HepG2 (cell line): ENCODE data around the gene SPI1. TPM values are rescaled to one million over a fixed set of nuclear protein-coding genes. Genes with fewer than 3 reads are reported as not detected.

Experiments used
- ATAC-seq: fragments of 200-7000 bp; cut with Tn5 transposase; 3 replicates; pipeline ENCODE4 v1.9.1; 2020; ENCODE audit warnings: mild to moderate bottlenecking, moderate library complexity
- BruUV-seq: library from RNA; stranded (reverse); fragments of 400-500 nt; replicated peaks from 2 replicates; lab custom pipeline; 2021; lab: Mats Ljungman, UMichigan
- CTCF ChIA-PET: fragments of 300-600 bp; formaldehyde crosslinking; extraction: SDS; loops from one replicate; lab custom pipeline; 2021; ENCODE audit warnings: low total read pairs, inconsistent platforms, low intra/inter-chr PET ratio; lab: Yijun Ruan, JAX
- POLR2A ChIA-PET: fragments of 350-600 bp; sonication (Branson Sonifier 250); formaldehyde crosslinking; loops from one replicate; lab custom pipeline; 2020; ENCODE audit warnings: antibody characterized with exemption, inconsistent platforms; lab: Yijun Ruan, JAX
- DNase-seq: peaks from one replicate; pipeline ENCODE4 v3.0.0-alpha.2; 2015; ENCODE audit warnings: low spot score
- FAIRE-seq: peaks from 3 replicates; lab custom pipeline; 2011; peaks lifted over from hg19 to GRCh38; lab: Jason Lieb, UNC
- H2AFZ ChIP-seq: one replicate; pipeline ENCODE4 v1.6.1; 2011; ENCODE audit warnings: low read length, inconsistent platforms
- H3K27ac ChIP-seq: fragments of 300-600 bp; 3 replicates; pipeline ENCODE4 v1.8.0; 2011; ENCODE audit warnings: mixed run types, mild to moderate bottlenecking, mixed read lengths, low read length, inconsistent platforms; ENCODE audit not compliant: insufficient read depth; ENCODE audit errors: extremely low read length
- H3K27me3 ChIP-seq, 2 experiments: fragments of 200-600 bp in 1 of 2; 2 replicates in 1 of 2; 3 replicates in 1 of 2; pipeline versions ENCODE4 v1.6.0 to v1.8.0; 2011; ENCODE audit warnings: low read length in 2 of 2, mild to moderate bottlenecking in 2 of 2, moderate library complexity in 2 of 2, inconsistent platforms in 1 of 2; ENCODE audit not compliant: insufficient read depth in 2 of 2, control insufficient read depth in 1 of 2
- H3K36me3 ChIP-seq, 2 experiments: fragments of 200-600 bp in 1 of 2; replicated peaks in 1 of 2; 2 replicates in 1 of 2; 3 replicates in 1 of 2; pipeline versions ENCODE4 v1.5.1 to v1.8.0; 2011; ENCODE audit warnings: low read length in 2 of 2, inconsistent platforms in 1 of 2; ENCODE audit not compliant: insufficient read depth in 2 of 2, control insufficient read depth in 1 of 2
- H3K4me1 ChIP-seq: 2 replicates; pipeline ENCODE4 v1.5.1; 2012; ENCODE audit warnings: low read length, inconsistent platforms; ENCODE audit not compliant: insufficient read depth
- H3K4me2 ChIP-seq: 2 replicates; pipeline ENCODE4 v1.6.0; 2011; ENCODE audit warnings: low read depth, low read length, inconsistent platforms
- H3K4me3 ChIP-seq, 3 experiments: fragments of 200-600 bp in 1 of 3; sonication (generic), shearing (Covaris generic) in 1 of 3; replicated peaks in 1 of 3; 2 replicates each; pipeline ENCODE4 v1.5.1; 2011 to 2016; ENCODE audit warnings: low read length in 3 of 3, inconsistent platforms in 2 of 3, low read depth in 2 of 3, mild to moderate bottlenecking in 2 of 3, control low read depth in 1 of 3, mixed read lengths in 1 of 3; ENCODE audit not compliant: insufficient read depth in 1 of 3
- H3K79me2 ChIP-seq: one replicate; pipeline ENCODE4 v1.6.1; 2011; ENCODE audit warnings: low read length, inconsistent platforms; ENCODE audit not compliant: insufficient read depth
- H3K9ac ChIP-seq: 2 replicates; pipeline ENCODE4 v1.6.0; 2011; ENCODE audit warnings: mild to moderate bottlenecking, low read depth, low read length, inconsistent platforms; ENCODE audit not compliant: insufficient read depth
- H3K9me3 ChIP-seq: 2 replicates; pipeline ENCODE4 v1.5.1; 2012; ENCODE audit warnings: mild to moderate bottlenecking, low read length
- H4K20me1 ChIP-seq: 2 replicates; pipeline ENCODE4 v1.6.0; 2011; ENCODE audit warnings: inconsistent platforms, mild to moderate bottlenecking, low read length, moderate library complexity; ENCODE audit not compliant: insufficient read depth
- AGO2 ChIP-seq: fragments of 200-400 bp; formaldehyde crosslinking; optimal IDR thresholded peaks from 2 replicates; pipeline ENCODE3; 2017; ENCODE audit warnings: mild to moderate bottlenecking, low read depth, low read length, moderate library complexity
- HNRNPL ChIP-seq: fragments of 200-400 bp; formaldehyde crosslinking; IDR thresholded peaks from 2 replicates; pipeline ENCODE4 v1.6.1; 2017; ENCODE audit warnings: mild to moderate bottlenecking, low read depth, low read length
- RBFOX2 ChIP-seq: fragments of 200-400 bp; formaldehyde crosslinking; IDR thresholded peaks from 2 replicates; pipeline ENCODE4 v1.6.1; 2017; ENCODE audit warnings: low read depth, mild to moderate bottlenecking, low read length
- SP5 ChIP-seq: IDR thresholded peaks from 2 replicates; pipeline ENCODE4 v1.6.1; 2016; ENCODE audit warnings: low read depth, borderline replicate concordance
- ZNF274 ChIP-seq: sonication (generic); formaldehyde crosslinking; IDR thresholded peaks from 2 replicates; pipeline ENCODE4 v1.5.1; 2020; ENCODE audit warnings: mild to moderate bottlenecking, missing genetic modification reagents
- WGBS: methylation state at CpG from one replicate; pipeline ENCODE4 v1.1.6; 2017; ENCODE audit warnings: low lambda C conversion rate; 5-methylcytosine and 5-hydroxymethylcytosine counted together
- in situ Hi-C: cut with HindIII; loops from 2 replicates; pipeline ENCODE4 v1.10.0; 2017; ENCODE audit warnings: low pct_unique_long_range_greater_than_20kb; ENCODE audit not compliant: extremely low pct_ligation_motif_present
- intact Hi-C: fragments of 100-400 bp; cut with micrococcal nuclease; formaldehyde crosslinking; loops from one replicate; pipeline ENCODE4 v1.10.0; 2022; ENCODE audit not compliant: unreplicated experiment
- polyA plus RNA-seq, 8 experiments: library from polyadenylated mRNA; depleted of rRNA in 3 of 8; stranded (reverse) in 7 of 8; unstranded in 1 of 8; fragments of >200 nt; fragmentation: Illumina TruSeq in 4 of 8; extraction: Trizol in 4 of 8; gene quantifications; 2 replicates each; pipeline versions ENCODE4 v1.2.1 to v1.2.3, GENCODE V29; 2011 to 2016; ENCODE audit warnings: low read depth in 4 of 8, missing spikeins in 1 of 8, mixed read lengths in 1 of 8; ENCODE audit not compliant: insufficient read depth in 1 of 8
- total RNA-seq, 5 experiments: library from RNA; depleted of rRNA; stranded (reverse); fragments of >200 nt; fragmentation: Illumina TruSeq; extraction: Trizol; gene quantifications; 2 replicates each; pipeline ENCODE4 v1.2.3, GENCODE V29; 2016; ENCODE audit warnings: low read depth in 1 of 5
- TF ChIP-seq, protein P1 (sequence below): sonication (generic); formaldehyde crosslinking; IDR thresholded peaks from 2 replicates; pipeline ENCODE4 v1.4.0; 2020; ENCODE audit warnings: missing genetic modification reagents

SPI1 gene
- total and polyA plus RNA-seq, 2 of the 13 experiments (the other 11 are each of a cell fraction or from before 2014, with no cell fraction given), result not detected

DNA sequence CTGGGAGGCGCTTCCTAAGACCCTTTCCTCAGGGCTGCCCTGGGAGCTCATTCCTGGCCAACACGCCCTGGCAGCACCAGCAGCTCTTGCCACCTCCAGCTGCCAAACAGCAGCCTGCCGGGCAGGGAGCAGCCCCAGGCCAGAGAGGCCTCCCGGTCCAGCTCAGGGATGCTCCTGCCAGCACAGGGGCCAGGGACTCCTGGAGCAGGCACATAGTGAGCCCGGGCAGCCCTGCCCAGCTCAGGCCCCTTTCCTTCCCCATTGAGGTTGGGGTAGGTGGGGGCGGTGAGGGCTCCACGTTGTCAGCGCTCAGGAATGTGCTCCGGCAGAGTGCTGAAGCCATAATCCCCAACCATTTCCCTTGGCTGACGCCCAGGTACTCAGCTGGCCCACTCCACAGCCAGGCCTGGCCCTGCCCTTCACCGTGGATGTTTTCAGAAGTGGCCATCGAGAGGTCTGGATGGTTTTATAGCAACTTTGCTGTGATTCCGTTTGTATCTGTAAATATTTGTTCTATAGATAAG, 37.7 kb upstream of the SPI1 start:
- Histone ChIP-seq H3K9me3 (no peaks in the 10 kb centered on the region), H3K79me2 (no peaks in the 10 kb centered on the region), H3K4me2 (no peak overlapping the region), H3K27ac (no peak overlapping the region), H2AFZ (no peak overlapping the region), H4K20me1 (no peaks in the 10 kb centered on the region), H3K4me3 (no peak overlapping the region), H3K4me1 (no peaks in the 10 kb centered on the region), H3K36me3 (peaks cover 29 to 34% of the 10 kb centered on the region in 2 experiments; a peak in 4 of 5 replicates), H3K9ac (no peak overlapping the region), H3K27me3 (no peaks in the 10 kb centered on the region)
- FAIRE-seq (no peak), ATAC-seq (peak; percentile 14), DNase-seq (no peak)
- TF ChIP-seq SP5 (no peak), AGO2 (peak; percentile 96), RBFOX2 (peak; percentile 70), HNRNPL (0 out of 2 replicates have a peak, but pooled peaks have one; percentile 28)
- in situ Hi-C loops, result no loop called here
- CTCF ChIA-PET, result no interaction called here
- POLR2A ChIA-PET, result interaction anchor here (1.0 to 1.2 kb wide), 3 partner anchors 9 to 28 kb away, joined by 3 to 10 read pairs (median 3); partner anchors contain the start of gene PSMC3
- intact Hi-C loops, result no loop called here
- WGBS, result 71% methylated on average over 9 of the region's 13 CpGs
- BruUV-seq, result no TSS peak

DNA sequence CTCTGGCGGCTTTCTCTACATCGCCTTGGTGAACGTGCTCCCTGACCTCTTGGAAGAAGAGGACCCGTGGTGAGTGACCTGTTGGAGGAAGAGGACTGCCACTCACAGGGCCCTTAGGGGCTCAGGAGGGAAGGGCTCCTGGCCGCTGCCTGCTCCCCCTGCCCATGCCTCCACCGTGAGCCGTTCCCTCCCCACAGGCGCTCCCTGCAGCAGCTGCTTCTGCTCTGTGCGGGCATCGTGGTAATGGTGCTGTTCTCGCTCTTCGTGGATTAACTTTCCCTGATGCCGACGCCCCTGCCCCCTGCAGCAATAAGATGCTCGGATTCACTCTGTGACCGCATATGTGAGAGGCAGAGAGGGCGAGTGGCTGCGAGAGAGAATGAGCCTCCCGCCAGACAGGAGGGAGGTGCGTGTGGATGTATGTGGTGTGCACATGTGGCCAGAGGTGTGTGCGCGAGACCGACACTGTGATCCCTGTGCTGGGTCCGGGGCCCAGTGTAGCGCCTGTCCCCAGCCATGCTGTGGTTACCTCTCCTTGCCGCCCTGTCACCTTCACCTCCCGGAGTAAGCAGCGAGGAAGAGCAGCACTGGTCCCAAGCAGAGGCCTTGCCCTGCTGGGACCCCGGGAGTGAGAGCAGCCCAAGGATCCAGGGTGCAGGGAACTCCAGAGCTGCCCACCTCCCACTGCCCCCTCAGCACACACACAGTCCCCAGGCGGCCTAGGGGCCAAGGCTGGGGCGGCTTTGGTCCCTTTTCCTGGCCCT, 36.9 kb upstream of the SPI1 start:
- ATAC-seq, result peak; percentile 11

More for the DNA sequence above, 36.9 kb upstream of the SPI1 start:
- Histone ChIP-seq H3K27ac (no peak overlapping the region), H3K9ac (no peak overlapping the region), H4K20me1 (no peaks in the 10 kb centered on the region), H3K4me1 (peaks cover 1% of the 10 kb centered on the region), H3K9me3 (no peaks in the 10 kb centered on the region), H3K27me3 (no peaks in the 10 kb centered on the region), H3K36me3 (peaks cover 24 to 27% of the 10 kb centered on the region in 2 experiments; a peak in 4 of 5 replicates), H3K4me2 (no peak overlapping the region), H3K4me3 (no peak overlapping the region), H3K79me2 (no peaks in the 10 kb centered on the region), H2AFZ (no peak overlapping the region)
- FAIRE-seq (no peak), DNase-seq (no peak)
- no TSS peak for BruUV-seq
- ChIA-PET CTCF (no interaction called here), POLR2A (interaction anchor here (1.0 to 1.2 kb wide), 3 partner anchors 8 to 27 kb away, joined by 3 to 10 read pairs (median 3); partner anchors contain the start of gene PSMC3)
- WGBS, result 95% methylated on average over 22 of the region's 31 CpGs
- in situ Hi-C loops, result no loop called here
- TF ChIP-seq, protein P1, sequence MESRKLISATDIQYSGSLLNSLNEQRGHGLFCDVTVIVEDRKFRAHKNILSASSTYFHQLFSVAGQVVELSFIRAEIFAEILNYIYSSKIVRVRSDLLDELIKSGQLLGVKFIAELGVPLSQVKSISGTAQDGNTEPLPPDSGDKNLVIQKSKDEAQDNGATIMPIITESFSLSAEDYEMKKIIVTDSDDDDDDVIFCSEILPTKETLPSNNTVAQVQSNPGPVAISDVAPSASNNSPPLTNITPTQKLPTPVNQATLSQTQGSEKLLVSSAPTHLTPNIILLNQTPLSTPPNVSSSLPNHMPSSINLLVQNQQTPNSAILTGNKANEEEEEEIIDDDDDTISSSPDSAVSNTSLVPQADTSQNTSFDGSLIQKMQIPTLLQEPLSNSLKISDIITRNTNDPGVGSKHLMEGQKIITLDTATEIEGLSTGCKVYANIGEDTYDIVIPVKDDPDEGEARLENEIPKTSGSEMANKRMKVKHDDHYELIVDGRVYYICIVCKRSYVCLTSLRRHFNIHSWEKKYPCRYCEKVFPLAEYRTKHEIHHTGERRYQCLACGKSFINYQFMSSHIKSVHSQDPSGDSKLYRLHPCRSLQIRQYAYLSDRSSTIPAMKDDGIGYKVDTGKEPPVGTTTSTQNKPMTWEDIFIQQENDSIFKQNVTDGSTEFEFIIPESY (CRISPR knock-in tag), result peak; percentile 27; the same call in 1 of the 2 replicates
- peak; percentile 91 for TF ChIP-seq AGO2
- TF ChIP-seq ZNF274, result no peak
- intact Hi-C loops, result no loop called here
